ENCODE data around the gene PHF3. TPM values are rescaled to one million over a fixed set of nuclear protein-coding genes. Genes with fewer than 3 reads are reported as not detected.

Gene PHF3
- total RNA-seq, 1 experiment from 2014 or later, result 66.6 TPM

GRCh38 chr6:63713332-63713731 lies 77.7 kb downstream of the PHF3 start:
- H4K91ac ChIP-seq (ENCODE audit: insufficient read length, low read depth, low read length), result no peak overlapping the region
- no peak overlapping the region for H3K18ac ChIP-seq (ENCODE audit: insufficient read length, low read depth, low read length)
- no peak for DNase-seq
- H2AK5ac ChIP-seq (ENCODE audit: insufficient read length, low read length), result no peak overlapping the region
- no peak overlapping the region for H3K4me2 ChIP-seq (ENCODE audit: insufficient read depth, insufficient read length, low read length)
- no peak overlapping the region for H2BK5ac ChIP-seq (ENCODE audit: insufficient read length, low read length)
- Mint-ChIP-seq H3K36me3 (ENCODE audit: insufficient read depth in 1 of 3, low read depth in 3 of 3) (peaks cover 26 to 46% (median 44%) of the 10 kb centered on the region in 3 experiments; a peak in 6 of 7 replicates), H3K27ac (0 out of 7 replicates have a peak overlapping the region, but pooled peaks of 1 of the 3 experiments have one; percentile 2), H3K4me1 (no peaks in the 10 kb centered on the region), H3K9me3 (no peaks in the 10 kb centered on the region), H3K27me3 (ENCODE audit: low read depth) (no peaks in the 10 kb centered on the region), H3K4me3 (no peak overlapping the region)
- WGBS (ENCODE audit: extremely low coverage, insufficient read length, low lambda C conversion rate), result no CpG with 5 or more reads among the region's 6 CpGs
- H4K8ac ChIP-seq (replicated peaks; ENCODE audit: insufficient read length, low read depth, low read length), result no peak overlapping the region
- no peak overlapping the region for H3K23ac ChIP-seq (ENCODE audit: insufficient read length, low read depth, low read length)
- no peak overlapping the region for H3K14ac ChIP-seq (ENCODE audit: insufficient read depth, low read length)
- H3K27me3 ChIP-seq (ENCODE audit: insufficient read depth, low read length), result no peaks in the 10 kb centered on the region
- no peak overlapping the region for H2BK120ac ChIP-seq (ENCODE audit: low read depth, low read length, poor library complexity, severe bottlenecking)
- H3K9me3 ChIP-seq (ENCODE audit: control insufficient read depth, low read depth, low read length), result no peaks in the 10 kb centered on the region
- no peak overlapping the region for H2BK20ac ChIP-seq (ENCODE audit: low read depth, low read length, poor library complexity, severe bottlenecking)
- H3K56ac ChIP-seq (ENCODE audit: insufficient read length, low read depth, low read length), result no peak overlapping the region
- H2BK12ac ChIP-seq (ENCODE audit: insufficient read length, low read depth, low read length), result no peak overlapping the region
- no peak overlapping the region for H3T11ph ChIP-seq (ENCODE audit: low read length)
- no peak overlapping the region for H3K4ac ChIP-seq (ENCODE audit: low read depth, low read length)
- no peaks in the 10 kb centered on the region for H3K23me2 ChIP-seq (ENCODE audit: insufficient read length, low read depth, low read length, poor library complexity, severe bottlenecking)
- H3K4me1 ChIP-seq (ENCODE audit: insufficient read depth, low read length), result no peaks in the 10 kb centered on the region
- H2BK15ac ChIP-seq (ENCODE audit: low read depth, low read length), result no peak overlapping the region
- TF ChIP-seq CTCF (conservative IDR thresholded peaks at IDR 0.05), result no peak
- peak overlapping the region; percentile 41 for H4K5ac ChIP-seq (ENCODE audit: insufficient read length, low read depth, low read length)
- H3K9ac ChIP-seq (ENCODE audit: extremely low read depth, insufficient read length, low read length), result no peak overlapping the region
- H3K79me1 ChIP-seq (ENCODE audit: insufficient read depth, low read depth, low read length, poor library complexity, severe bottlenecking), result no peaks in the 10 kb centered on the region
- H3K79me2 ChIP-seq (ENCODE audit: insufficient read depth, low read length), result no peaks in the 10 kb centered on the region
- no peak overlapping the region for H2AFZ ChIP-seq (ENCODE audit: low read length)
- no peak overlapping the region for H3K27ac ChIP-seq (ENCODE audit: insufficient read length, low read depth, low read length)
- no peaks in the 10 kb centered on the region for H4K20me1 ChIP-seq (ENCODE audit: control insufficient read depth, insufficient read depth, insufficient read length)

Measured in H9 (cell line).